Retinal pigment epithelial cell (primary cell): Measurements from ENCODE around the gene PLAAT2.
"Not testable (repeated sequence)": the region's sequence is repeated elsewhere in the genome, so short reads cannot be mapped to it uniquely, and the experiment has no call there.

Experiments
- DNase-seq: peaks from one replicate; pipeline ENCODE4 v3.0.0-alpha.2; 2010; ENCODE audit warnings: low read depth
- H3K4me3 ChIP-seq: 2 replicates; pipeline ENCODE4 v1.5.1; 2011; ENCODE audit warnings: mild to moderate bottlenecking, low read length, control low read depth, moderate library complexity
- CTCF ChIP-seq: conservative IDR thresholded peaks from 2 replicates; pipeline ENCODE4 v1.5.1; 2011; ENCODE audit warnings: low read depth, low read length, control low read depth, inconsistent platforms

PLAAT2 gene

GRCh38 chr11:63552921-63553320 is 10.3 kb downstream of the PLAAT2 start:
- H3K4me3 ChIP-seq, result no peak overlapping the region
- no peak for DNase-seq
- TF ChIP-seq CTCF, result no peak

GRCh38 chr11:63551889-63552266 is 11.3 kb downstream of the PLAAT2 start:
- DNase-seq, result no peak
- TF ChIP-seq CTCF, result no peak
- no peak overlapping the region for H3K4me3 ChIP-seq

GRCh38 chr11:63551091-63551888 is 11.9 kb downstream of the PLAAT2 start:
- H3K4me3 ChIP-seq, result no peak overlapping the region
- no peak for DNase-seq
- no peak for TF ChIP-seq CTCF

- not testable (repeated sequence) for H3K4me3 ChIP-seq, DNase-seq
These were observed 13.0 kb downstream of the PLAAT2 start for GRCh38 chr11:63550156-63550700.

- no peak for TF ChIP-seq CTCF
- no peak overlapping the region for H3K4me3 ChIP-seq
- no peak for DNase-seq
These were observed 13.8 kb downstream of the PLAAT2 start for GRCh38 chr11:63549411-63549810.

- no peak for TF ChIP-seq CTCF
- DNase-seq, result no peak
These were observed 15.0 kb downstream of the PLAAT2 start for GRCh38 chr11:63548178-63548577.

GRCh38 chr11:63547061-63547460 is 16.1 kb downstream of the PLAAT2 start:
- no peak for TF ChIP-seq CTCF
- no peak for DNase-seq
- H3K4me3 ChIP-seq, result no peak overlapping the region

More at GRCh38 chr11:63548178-63548577, 15.0 kb downstream of the PLAAT2 start:
- H3K4me3 ChIP-seq, result no peak overlapping the region
